ENCODE data around the gene WDFY3. TPM values are rescaled to one million over a fixed set of nuclear protein-coding genes. Genes with fewer than 3 reads are reported as not detected.
"Not testable (repeated sequence)": the region's sequence is repeated elsewhere in the genome, so short reads cannot be mapped to it uniquely, and the experiment has no call there.

The WDFY3 gene
- total and polyA plus RNA-seq, 8 donors = 39.4 to 137 (median 44.5) TPM

- TF ChIP-seq CTCF (IDR thresholded peaks at IDR 0.05) = no peak
- peaks cover 0 to 12% of the 10 kb centered on the region in 2 donors for H3K4me1 ChIP-seq
- no peaks in the 10 kb centered on the region for H3K9me3 ChIP-seq
- peaks cover 0 to 35% of the 10 kb centered on the region in 2 donors for H3K36me3 ChIP-seq
- DNase-seq (no peak), ATAC-seq (no peak)
- no peak overlapping the region for H3K27ac ChIP-seq
- H3K27me3 ChIP-seq = no peaks in the 10 kb centered on the region
- intact Hi-C loops (cut with DNase I) = no loop called here
- no peak overlapping the region for H3K4me3 ChIP-seq
These were observed 118.5 kb downstream of the WDFY3 start for GRCh38 chr4:84847978-84848377.

GRCh38 chr4:84846985-84847384, 119.5 kb downstream of the WDFY3 start:
- no peak for TF ChIP-seq CTCF (IDR thresholded peaks at IDR 0.05)
- intact Hi-C loops (cut with DNase I) = no loop called here
- Histone ChIP-seq H3K36me3 (peaks cover 0 to 35% of the 10 kb centered on the region in 2 donors), H3K4me1 (peaks cover 0 to 12% of the 10 kb centered on the region in 2 donors), H3K27ac (no peak overlapping the region), H3K27me3 (no peaks in the 10 kb centered on the region), H3K9me3 (no peaks in the 10 kb centered on the region), H3K4me3 (no peak overlapping the region)
- DNase-seq = no peak
- ATAC-seq = no peak

GRCh38 chr4:84841435-84841834, 125.1 kb downstream of the WDFY3 start:
- H3K27ac ChIP-seq = no peak overlapping the region
- intact Hi-C loops (cut with DNase I) = no loop called here

GRCh38 chr4:84837751-84838150, 128.7 kb downstream of the WDFY3 start:
- peaks cover 0 to 43% of the 10 kb centered on the region in 2 donors for H3K36me3 ChIP-seq
- no peaks in the 10 kb centered on the region for H3K27me3 ChIP-seq
- intact Hi-C loops (cut with DNase I) = no loop called here
- no peaks in the 10 kb centered on the region for H3K9me3 ChIP-seq
- H3K4me3 ChIP-seq = no peak overlapping the region
- no peaks in the 10 kb centered on the region for H3K4me1 ChIP-seq
- no peak for DNase-seq
- TF ChIP-seq CTCF (IDR thresholded peaks at IDR 0.05) = no peak
- no peak for ATAC-seq
- no peak overlapping the region for H3K27ac ChIP-seq

More at GRCh38 chr4:84841435-84841834, 125.1 kb downstream of the WDFY3 start:
- DNase-seq (no peak), ATAC-seq (no peak)
- H3K4me1 ChIP-seq = no peaks in the 10 kb centered on the region
- H3K4me3 ChIP-seq = no peak overlapping the region
- no peaks in the 10 kb centered on the region for H3K27me3 ChIP-seq
- TF ChIP-seq CTCF (IDR thresholded peaks at IDR 0.05) = no peak
- no peaks in the 10 kb centered on the region for H3K9me3 ChIP-seq
- H3K36me3 ChIP-seq = peaks cover 0 to 35% of the 10 kb centered on the region in 2 donors

GRCh38 chr4:84829633-84830032, 136.9 kb downstream of the WDFY3 start:
- H3K27ac ChIP-seq; H3K9me3 ChIP-seq; H3K27me3 ChIP-seq; H3K4me1 ChIP-seq; ATAC-seq; intact Hi-C loops (cut with DNase I); DNase-seq; H3K4me3 ChIP-seq: not testable (repeated sequence)
- H3K36me3 ChIP-seq = peaks cover 0 to 35% of the 10 kb centered on the region in 2 donors

- ATAC-seq (no peak), DNase-seq (no peak)
- no peak for TF ChIP-seq CTCF (IDR thresholded peaks at IDR 0.05)
- no peaks in the 10 kb centered on the region for H3K4me1 ChIP-seq
- H3K36me3 ChIP-seq = peaks cover 0 to 35% of the 10 kb centered on the region in 2 donors
- no peaks in the 10 kb centered on the region for H3K27me3 ChIP-seq
- no peaks in the 10 kb centered on the region for H3K9me3 ChIP-seq
- no peak overlapping the region for H3K27ac ChIP-seq
- H3K4me3 ChIP-seq = no peak overlapping the region
- intact Hi-C loops (cut with DNase I) = no loop called here
These were observed 139.8 kb downstream of the WDFY3 start for GRCh38 chr4:84826681-84827080.
